H1 (cell line): ENCODE measurements around the gene TNFRSF14. TPM values are rescaled to one million over a fixed set of nuclear protein-coding genes. Genes with fewer than 3 reads are reported as not detected.

Source experiments
- CTCF ChIA-PET: fragments of 300-600 bp; sonication (Branson Sonifier 250); formaldehyde crosslinking; loops from one replicate; lab custom pipeline; 2021; ENCODE audit not compliant: partially characterized antibody; lab: Charles Lee
- POLR2A ChIA-PET: fragments of 300-600 bp; sonication (Branson Sonifier 250); formaldehyde crosslinking; loops from one replicate; lab custom pipeline; 2021; ENCODE audit warnings: inconsistent platforms; ENCODE audit not compliant: partially characterized antibody; lab: Charles Lee
- DNase-seq, 2 experiments: peaks; one replicate each; pipeline versions ENCODE4 v3.0.0 to v3.0.0-alpha.2; 2010 to 2022; ENCODE audit warnings: low spot score in 2 of 2, low read depth in 1 of 2, mixed read lengths in 1 of 2
- FAIRE-seq: peaks from 2 replicates; lab custom pipeline; 2011; peaks lifted over from hg19 to GRCh38; lab: Jason Lieb, UNC
- H2AFZ ChIP-seq: 2 replicates; pipeline ENCODE4 v1.8.1; 2012; ENCODE audit warnings: low read length, inconsistent platforms
- H2AK5ac ChIP-seq: 2 replicates; pipeline ENCODE4 v1.6.1; 2013; ENCODE audit warnings: low read depth, low read length
- H2BK120ac ChIP-seq: replicated peaks from 2 replicates; pipeline ENCODE3; 2013; ENCODE audit warnings: low read depth, low read length, inconsistent platforms
- H2BK12ac ChIP-seq: 2 replicates; pipeline ENCODE4 v1.6.1; 2013; ENCODE audit warnings: low read depth, low read length
- H2BK15ac ChIP-seq: 2 replicates; pipeline ENCODE4 v1.6.1; 2013; ENCODE audit warnings: low read length
- H2BK20ac ChIP-seq: 2 replicates; pipeline ENCODE4 v1.6.1; 2013; ENCODE audit warnings: low read length
- H2BK5ac ChIP-seq: 2 replicates; pipeline ENCODE4 v1.6.1; 2013; ENCODE audit warnings: low read depth, low read length
- H3K14ac ChIP-seq: 2 replicates; pipeline ENCODE4 v1.6.1; 2013; ENCODE audit warnings: inconsistent platforms; ENCODE audit not compliant: insufficient read length
- H3K18ac ChIP-seq: 2 replicates; pipeline ENCODE4 v1.6.1; 2013; ENCODE audit warnings: low read length; ENCODE audit errors: extremely low read depth
- H3K23ac ChIP-seq: 2 replicates; pipeline ENCODE4 v1.6.1; 2013; ENCODE audit warnings: inconsistent platforms; ENCODE audit not compliant: insufficient read length
- H3K23me2 ChIP-seq: 2 replicates; pipeline ENCODE4 v1.6.1; 2013; ENCODE audit warnings: low read depth, low read length
- H3K27ac ChIP-seq: 2 replicates; pipeline ENCODE4 v1.6.1; 2011; ENCODE audit warnings: low read depth, low read length, inconsistent platforms
- H3K27me3 ChIP-seq, 4 experiments: replicated peaks in 1 of 4; 1 replicate in 1 of 4; 2 replicates in 3 of 4; pipeline versions ENCODE4 v1.6.1 to v1.8.1; 2011 to 2013; ENCODE audit warnings: low read length in 3 of 4, mild to moderate bottlenecking in 3 of 4, inconsistent platforms in 2 of 4, mixed read lengths in 2 of 4, moderate library complexity in 1 of 4; ENCODE audit not compliant: control insufficient read depth in 3 of 4, insufficient read depth in 3 of 4; ENCODE audit errors: extremely low read depth in 1 of 4
- H3K36me3 ChIP-seq, 4 experiments: 2 replicates each; pipeline versions ENCODE4 v1.6.1 to v1.8.1; 2011 to 2013; ENCODE audit warnings: mild to moderate bottlenecking in 4 of 4, low read length in 3 of 4, moderate library complexity in 2 of 4, control low read depth in 1 of 4, inconsistent platforms in 1 of 4; ENCODE audit not compliant: insufficient read depth in 4 of 4, control insufficient read depth in 2 of 4
- H3K4ac ChIP-seq: replicated peaks from 2 replicates; pipeline ENCODE3; 2013; ENCODE audit warnings: low read length, low read depth, mixed read lengths, inconsistent platforms; ENCODE audit not compliant: insufficient read length
- H3K4me1 ChIP-seq, 4 experiments: replicated peaks in 1 of 4; 1 replicate in 1 of 4; 2 replicates in 3 of 4; pipeline versions ENCODE4 v1.6.1 to v1.8.1; 2011 to 2013; ENCODE audit warnings: low read length in 3 of 4, inconsistent platforms in 2 of 4, mixed read lengths in 1 of 4; ENCODE audit not compliant: insufficient read depth in 4 of 4, control insufficient read depth in 3 of 4
- H3K4me2 ChIP-seq, 2 experiments: 2 replicates each; pipeline versions ENCODE4 v1.6.1 to v1.8.1; 2011 to 2013; ENCODE audit warnings: low read depth in 2 of 2, low read length in 2 of 2, control low read depth in 1 of 2, inconsistent platforms in 1 of 2, mild to moderate bottlenecking in 1 of 2; ENCODE audit not compliant: insufficient read depth in 1 of 2
- H3K4me3 ChIP-seq, 4 experiments: fragments of 200-600, 300-600 bp in 1 of 4; sonication (generic), shearing (Covaris generic), sonication (Bioruptor Twin) in 1 of 4; 2 replicates each; pipeline versions ENCODE4 v1.5.1 to v1.8.1; 2011 to 2016; ENCODE audit warnings: low read length in 4 of 4, low read depth in 3 of 4, control low read depth in 2 of 4, inconsistent platforms in 2 of 4, mild to moderate bottlenecking in 2 of 4, mixed read lengths in 1 of 4, moderate library complexity in 1 of 4; ENCODE audit not compliant: insufficient read depth in 2 of 4; ENCODE audit errors: extremely low read depth in 1 of 4
- H3K56ac ChIP-seq: replicated peaks from 2 replicates; pipeline ENCODE3; 2013; ENCODE audit warnings: low read depth, mild to moderate bottlenecking, mixed read lengths, low read length, inconsistent platforms; ENCODE audit not compliant: insufficient read length
- H3K79me1 ChIP-seq: 2 replicates; pipeline ENCODE4 v1.6.1; 2013; ENCODE audit warnings: low read depth, low read length, control low read depth
- H3K79me2 ChIP-seq, 2 experiments: 2 replicates each; pipeline versions ENCODE4 v1.6.1 to v1.8.1; 2012 to 2013; ENCODE audit warnings: low read length in 2 of 2, mild to moderate bottlenecking in 2 of 2, inconsistent platforms in 1 of 2; ENCODE audit not compliant: insufficient read depth in 2 of 2, control insufficient read depth in 1 of 2
- H3K9ac ChIP-seq, 4 experiments: replicated peaks in 1 of 4; 1 replicate in 1 of 4; 2 replicates in 3 of 4; pipeline versions ENCODE4 v1.6.1 to v1.8.1; 2011 to 2013; ENCODE audit warnings: low read depth in 3 of 4, low read length in 3 of 4, control low read depth in 2 of 4, mild to moderate bottlenecking in 2 of 4, moderate library complexity in 2 of 4, inconsistent platforms in 1 of 4; ENCODE audit errors: extremely low read depth in 1 of 4
- H3K9me3 ChIP-seq, 2 experiments: 2 replicates each; pipeline versions ENCODE4 v1.6.1 to v1.8.1; 2012 to 2013; ENCODE audit warnings: mild to moderate bottlenecking in 2 of 2, moderate library complexity in 2 of 2, control low read depth in 1 of 2, inconsistent platforms in 1 of 2, low read depth in 1 of 2, low read length in 1 of 2, mixed read lengths in 1 of 2; ENCODE audit not compliant: insufficient read depth in 2 of 2
- H4K20me1 ChIP-seq, 2 experiments: replicated peaks in 1 of 2; 2 replicates each; pipeline versions ENCODE3 to v1.8.1; 2011 to 2013; ENCODE audit warnings: inconsistent platforms in 2 of 2, low read length in 2 of 2, mild to moderate bottlenecking in 1 of 2; ENCODE audit not compliant: insufficient read depth in 2 of 2, control insufficient read depth in 1 of 2
- H4K5ac ChIP-seq: 2 replicates; pipeline ENCODE4 v1.6.1; 2013; ENCODE audit warnings: low read length, low read depth, mixed read lengths, inconsistent platforms; ENCODE audit not compliant: insufficient read length
- H4K8ac ChIP-seq: 2 replicates; pipeline ENCODE4 v1.8.0; 2013; ENCODE audit warnings: mild to moderate bottlenecking, moderate library complexity, low read length, inconsistent platforms; ENCODE audit not compliant: insufficient read depth; ENCODE audit errors: extremely low read depth
- H4K91ac ChIP-seq: replicated peaks from 2 replicates; pipeline ENCODE3; 2013; ENCODE audit warnings: low read length, mixed read lengths, inconsistent platforms; ENCODE audit not compliant: insufficient read length
- CREB1 ChIP-seq: IDR thresholded peaks from 2 replicates; pipeline ENCODE4 v1.6.1; 2012; ENCODE audit warnings: inconsistent platforms
- CTBP2 ChIP-seq: IDR thresholded peaks from 2 replicates; pipeline ENCODE4 v1.7.0; 2011; ENCODE audit warnings: borderline replicate concordance, mild to moderate bottlenecking, moderate library complexity, mixed read lengths, low read length; ENCODE audit not compliant: insufficient read depth, insufficient read length
- EGR1 ChIP-seq: IDR thresholded peaks from 2 replicates; pipeline ENCODE4 v1.6.1; 2011; ENCODE audit warnings: low read depth, low read length, borderline replicate concordance
- GABPA ChIP-seq: IDR thresholded peaks from 2 replicates; pipeline ENCODE4 v1.6.1; 2011; ENCODE audit warnings: mild to moderate bottlenecking, low read length, moderate library complexity, borderline replicate concordance; ENCODE audit not compliant: insufficient read depth
- JUN ChIP-seq: IDR thresholded peaks from 2 replicates; pipeline ENCODE4 v1.6.1; 2011; ENCODE audit warnings: low read depth, mild to moderate bottlenecking, improper control_type of control experiment, low read length
- MAFK ChIP-seq: IDR thresholded peaks from 2 replicates; pipeline ENCODE4 v1.6.1; 2012; ENCODE audit warnings: low read depth, mild to moderate bottlenecking, improper control_type of control experiment, low read length
- NRF1 ChIP-seq: IDR thresholded peaks from 2 replicates; pipeline ENCODE4 v1.6.1; 2011; ENCODE audit warnings: mild to moderate bottlenecking, low read depth, low read length, improper control_type of control experiment
- POU5F1 ChIP-seq: IDR thresholded peaks from 2 replicates; pipeline ENCODE4 v1.6.1; 2011; ENCODE audit warnings: low read depth, mild to moderate bottlenecking, low read length, moderate library complexity
- TAF1 ChIP-seq: IDR thresholded peaks from 2 replicates; pipeline ENCODE4 v1.6.1; 2011; ENCODE audit warnings: mild to moderate bottlenecking, low read depth, low read length
- TCF12 ChIP-seq: IDR thresholded peaks from 2 replicates; pipeline ENCODE4 v1.6.1; 2011; ENCODE audit warnings: low read depth, mild to moderate bottlenecking, low read length
- USF2 ChIP-seq: IDR thresholded peaks from 2 replicates; pipeline ENCODE4 v1.6.1; 2011; ENCODE audit warnings: low read length, improper control_type of control experiment
- ZNF274 ChIP-seq: IDR thresholded peaks from 2 replicates; pipeline ENCODE4 v1.7.0; 2012; ENCODE audit warnings: low read length, borderline replicate concordance; ENCODE audit errors: extremely low read depth
- WGBS, 2 experiments: shearing (Covaris generic) in 1 of 2; methylation state at CpG; one replicate each; pipeline versions ENCODE4 v1.1.6 to v1.1.7; 2013 to 2015; ENCODE audit warnings: low lambda C conversion rate in 2 of 2, mixed read lengths in 2 of 2, inconsistent platforms in 1 of 2, low coverage in 1 of 2, missing lambda C conversion rate in 1 of 2; ENCODE audit not compliant: insufficient replicate concordance in 2 of 2, insufficient coverage in 1 of 2, insufficient read length in 1 of 2; ENCODE audit errors: extremely low coverage in 1 of 2, missing lambda C conversion rate in 1 of 2; 5-methylcytosine and 5-hydroxymethylcytosine counted together
- polyA plus RNA-seq, 7 experiments: library from polyadenylated mRNA; depleted of rRNA in 3 of 7; stranded (reverse) in 5 of 7; unstranded in 2 of 7; fragments of >200 nt in 5 of 7; fragments of 200-250 nt in 2 of 7; gene quantifications; 1 replicate in 5 of 7; 2 replicates in 1 of 7; 4 replicates in 1 of 7; pipeline versions ENCODE4 v1.2.1 to v1.2.3, GENCODE V29; 2011 to 2013; ENCODE audit warnings: missing spikeins in 2 of 7, mixed read lengths in 2 of 7
- total RNA-seq: library from RNA; stranded (reverse); fragmentation: NEBNext Ultra II Directional; extraction: Animal tissue kit (Norgen Biotek cat#: 25700); gene quantifications from 2 replicates; pipeline ENCODE4 v1.2.1, GENCODE V29; 2021

Gene TNFRSF14
- total and polyA plus RNA-seq, 2 of the 8 experiments (the other 6 are each of a cell fraction or from before 2014, with no cell fraction given), result 0.36 to 0.50 TPM

- no peak overlapping the region for H2BK5ac ChIP-seq
- no peak overlapping the region for H2BK15ac ChIP-seq
- no peak overlapping the region for H3K23ac ChIP-seq
- no peak overlapping the region for H3K4me3 ChIP-seq
- 94% methylated on average over 25 of the region's 34 CpGs; no CpG with 5 or more reads in 1 of the 2 experiments for WGBS, 2 experiments
- H3K4me1 ChIP-seq, result peaks cover 0 to 3% (median 0%) of the 10 kb centered on the region in 4 experiments; a peak in 2 of 7 replicates
- no peak overlapping the region for H2BK12ac ChIP-seq
- no peak for FAIRE-seq
- H3K27me3 ChIP-seq, result peaks cover 0 to 3% (median 0%) of the 10 kb centered on the region in 4 experiments; a peak in 1 of 7 replicates
- H4K20me1 ChIP-seq, result no peaks in the 10 kb centered on the region
- H3K36me3 ChIP-seq, result no peaks in the 10 kb centered on the region
- H3K23me2 ChIP-seq, result no peaks in the 10 kb centered on the region
- TF ChIP-seq GABPA, result no peak
- no peak for TF ChIP-seq POU5F1
- TF ChIP-seq CREB1, result no peak
- no peak for TF ChIP-seq MAFK
- TF ChIP-seq TAF1, result no peak
- no peak for TF ChIP-seq NRF1
- TF ChIP-seq USF2, result no peak
- TF ChIP-seq JUN, result no peak
- TF ChIP-seq ZNF274, result no peak
- TF ChIP-seq CTBP2, result no peak
- TF ChIP-seq TCF12, result no peak
- no peak for TF ChIP-seq EGR1
- no peak overlapping the region for H4K91ac ChIP-seq
- no peak overlapping the region for H3K56ac ChIP-seq
- no peak overlapping the region for H2BK120ac ChIP-seq
- H3K9ac ChIP-seq, result no peak overlapping the region
- H2BK20ac ChIP-seq, result no peak overlapping the region
- ChIA-PET CTCF (no interaction called here), POLR2A (no interaction called here)
- no peak overlapping the region for H2AFZ ChIP-seq
- H3K14ac ChIP-seq, result no peak overlapping the region
- no peaks in the 10 kb centered on the region for H3K79me2 ChIP-seq
- peaks cover 0 to 7% of the 10 kb centered on the region in 2 experiments; a peak in 3 of 4 replicates for H3K9me3 ChIP-seq
- H3K4me2 ChIP-seq, result no peak overlapping the region
- H2AK5ac ChIP-seq, result no peak overlapping the region
- H4K5ac ChIP-seq, result no peak overlapping the region
- no peaks in the 10 kb centered on the region for H3K79me1 ChIP-seq
- H3K18ac ChIP-seq, result no peak overlapping the region
- no peak overlapping the region for H3K4ac ChIP-seq
- H3K27ac ChIP-seq, result no peak overlapping the region
- peak in 1 of 2 experiments; percentile 37 for DNase-seq
- no peak overlapping the region for H4K8ac ChIP-seq
Measured at GRCh38 chr1:2609319-2610035, 53.3 kb downstream of the TNFRSF14 start.
